Muscle layer of colon (tissue), 2 donors: ENCODE results near the gene AKAP8L.
"Not testable (repeated sequence)": the region's sequence is repeated elsewhere in the genome, so short reads cannot be mapped to it uniquely, and the experiment has no call there.

Experiments used
- H3K27ac ChIP-seq: one replicate; pipeline ENCODE4 v1.7.0; 2013; ENCODE audit warnings: low read depth, mild to moderate bottlenecking, low read length, moderate library complexity
- H3K27me3 ChIP-seq, 2 donors: one replicate each; pipeline ENCODE4 v1.7.0; 2013; ENCODE audit warnings: low read length in 2 of 2, mild to moderate bottlenecking in 2 of 2; ENCODE audit not compliant: insufficient read depth in 2 of 2, control insufficient read depth in 1 of 2
- H3K36me3 ChIP-seq: one replicate; pipeline ENCODE4 v1.7.0; 2013; ENCODE audit warnings: mild to moderate bottlenecking, low read length; ENCODE audit not compliant: insufficient read depth
- H3K4me1 ChIP-seq: one replicate; pipeline ENCODE4 v1.7.0; 2013; ENCODE audit warnings: mild to moderate bottlenecking, low read length; ENCODE audit not compliant: insufficient read depth
- H3K4me3 ChIP-seq, 2 donors: one replicate each; pipeline ENCODE4 v1.7.0; 2013; ENCODE audit warnings: low read length in 2 of 2, low read depth in 1 of 2, mild to moderate bottlenecking in 1 of 2, moderate library complexity in 1 of 2
- H3K9ac ChIP-seq: one replicate; pipeline ENCODE4 v1.7.0; 2013; ENCODE audit warnings: low read length
- H3K9me3 ChIP-seq: one replicate; pipeline ENCODE4 v1.7.0; 2013; ENCODE audit warnings: mild to moderate bottlenecking, low read length
- donor health status: abdominal sarcoma.
- donor health status: Adenocarcinoma of cecum.

AKAP8L gene

GRCh38 chr19:15371786-15372380 lies 46.9 kb downstream of the AKAP8L start:
- H3K4me1 ChIP-seq = peaks cover 12% of the 10 kb centered on the region
- H3K9ac ChIP-seq = no peak overlapping the region
- H3K36me3 ChIP-seq = peaks cover 59% of the 10 kb centered on the region
- H3K27ac ChIP-seq = no peak overlapping the region
- H3K4me3 ChIP-seq = no peak overlapping the region
- H3K27me3 ChIP-seq = no peaks in the 10 kb centered on the region
- no peaks in the 10 kb centered on the region for H3K9me3 ChIP-seq

- H3K36me3 ChIP-seq = peaks cover 59% of the 10 kb centered on the region
- peaks cover 7% of the 10 kb centered on the region for H3K4me1 ChIP-seq
These were observed 47.7 kb downstream of the AKAP8L start for GRCh38 chr19:15371119-15371518.

GRCh38 chr19:15369594-15369891 lies 49.2 kb downstream of the AKAP8L start:
- H3K4me1 ChIP-seq = peaks cover under 1% of the 10 kb centered on the region
- peaks cover 72% of the 10 kb centered on the region for H3K36me3 ChIP-seq
- no peak overlapping the region for H3K27ac ChIP-seq
- no peaks in the 10 kb centered on the region for H3K27me3 ChIP-seq
- H3K9me3 ChIP-seq = no peaks in the 10 kb centered on the region
- H3K4me3 ChIP-seq = no peak overlapping the region
- no peak overlapping the region for H3K9ac ChIP-seq

More at GRCh38 chr19:15371119-15371518, 47.7 kb downstream of the AKAP8L start:
- Histone ChIP-seq H3K4me3 (no peak overlapping the region), H3K9ac (no peak overlapping the region), H3K9me3 (no peaks in the 10 kb centered on the region), H3K27ac (no peak overlapping the region), H3K27me3 (no peaks in the 10 kb centered on the region)

GRCh38 chr19:15368798-15369593 lies 49.8 kb downstream of the AKAP8L start:
- no peaks in the 10 kb centered on the region for H3K4me1 ChIP-seq
- no peak overlapping the region for H3K27ac ChIP-seq
- peaks cover 73% of the 10 kb centered on the region for H3K36me3 ChIP-seq

GRCh38 chr19:15368051-15368632 lies 50.6 kb downstream of the AKAP8L start:
- Histone ChIP-seq H3K27me3 (no peaks in the 10 kb centered on the region), H3K9me3 (no peaks in the 10 kb centered on the region), H3K4me1 (no peaks in the 10 kb centered on the region), H3K9ac (no peak overlapping the region), H3K4me3 (no peak overlapping the region), H3K36me3 (peaks cover 72% of the 10 kb centered on the region), H3K27ac (no peak overlapping the region)

More at GRCh38 chr19:15368798-15369593, 49.8 kb downstream of the AKAP8L start:
- H3K27me3 ChIP-seq = no peaks in the 10 kb centered on the region
- no peak overlapping the region for H3K4me3 ChIP-seq
- no peaks in the 10 kb centered on the region for H3K9me3 ChIP-seq
- no peak overlapping the region for H3K9ac ChIP-seq

GRCh38 chr19:15367439-15367838 lies 51.3 kb downstream of the AKAP8L start:
- H3K27ac ChIP-seq = no peak overlapping the region
- no peaks in the 10 kb centered on the region for H3K4me1 ChIP-seq
- no peak overlapping the region for H3K9ac ChIP-seq
- H3K4me3 ChIP-seq = no peak overlapping the region
- H3K9me3 ChIP-seq = no peaks in the 10 kb centered on the region
- peaks cover 65% of the 10 kb centered on the region for H3K36me3 ChIP-seq
- no peaks in the 10 kb centered on the region for H3K27me3 ChIP-seq

GRCh38 chr19:15365264-15365663 lies 53.5 kb downstream of the AKAP8L start:
- Histone ChIP-seq H3K36me3 (peaks cover 64% of the 10 kb centered on the region), H3K9me3 (no peaks in the 10 kb centered on the region), H3K4me3 (no peak overlapping the region), H3K27me3 (no peaks in the 10 kb centered on the region), H3K4me1 (no peaks in the 10 kb centered on the region), H3K27ac (no peak overlapping the region), H3K9ac (no peak overlapping the region)

- H3K27me3 ChIP-seq, H3K4me1 ChIP-seq, H3K9ac ChIP-seq, H3K9me3 ChIP-seq, H3K4me3 ChIP-seq, H3K27ac ChIP-seq: not testable (repeated sequence)
- peaks cover 60% of the 10 kb centered on the region for H3K36me3 ChIP-seq
These were observed 55.0 kb downstream of the AKAP8L start for GRCh38 chr19:15363791-15364190.

GRCh38 chr19:15363048-15363447 lies 55.7 kb downstream of the AKAP8L start:
- not testable (repeated sequence) for H3K4me1 ChIP-seq, H3K9ac ChIP-seq, H3K4me3 ChIP-seq, H3K9me3 ChIP-seq, H3K27me3 ChIP-seq, H3K27ac ChIP-seq
- H3K36me3 ChIP-seq = peaks cover 59% of the 10 kb centered on the region

- H3K9me3 ChIP-seq, H3K9ac ChIP-seq, H3K27me3 ChIP-seq, H3K4me1 ChIP-seq, H3K27ac ChIP-seq, H3K4me3 ChIP-seq: not testable (repeated sequence)
- peaks cover 57% of the 10 kb centered on the region for H3K36me3 ChIP-seq
These were observed 58.8 kb downstream of the AKAP8L start for GRCh38 chr19:15360015-15360414.

GRCh38 chr19:15358918-15359317 lies 59.9 kb downstream of the AKAP8L start:
- Histone ChIP-seq H3K9me3 (no peaks in the 10 kb centered on the region), H3K27me3 (no peaks in the 10 kb centered on the region), H3K4me3 (no peak overlapping the region), H3K9ac (no peak overlapping the region), H3K4me1 (no peaks in the 10 kb centered on the region), H3K36me3 (peaks cover 62% of the 10 kb centered on the region), H3K27ac (no peak overlapping the region)
